Neural progenitor cell (in vitro differentiated cells): ENCODE data around the gene C1QC. TPM values are rescaled to one million over a fixed set of nuclear protein-coding genes. Genes with fewer than 3 reads are reported as not detected.

ENCODE experiments used
- DNase-seq: peaks from one replicate; pipeline ENCODE4 v3.0.0-alpha.2; 2016; ENCODE audit warnings: low spot score
- H2AFZ ChIP-seq: fragments of 200-600 bp; sonication (generic); replicated peaks from 2 replicates; pipeline ENCODE4 v1.6.1; 2016; ENCODE audit warnings: antibody characterized with exemption
- H3F3A ChIP-seq: fragments of 200-600 bp; sonication (generic); 2 replicates; pipeline ENCODE4 v1.6.1; 2016; ENCODE audit warnings: antibody characterized with exemption, low read depth
- H3K27ac ChIP-seq: fragments of 200-600 bp; sonication (generic); 2 replicates; pipeline ENCODE4 v1.5.1; 2016; ENCODE audit warnings: mild to moderate bottlenecking
- H3K27me3 ChIP-seq: fragments of 200-600 bp; sonication (generic); 2 replicates; pipeline ENCODE4 v1.6.1; 2016; ENCODE audit warnings: mild to moderate bottlenecking, moderate library complexity
- H3K36me3 ChIP-seq: fragments of 200-600 bp; sonication (generic); 2 replicates; pipeline ENCODE4 v1.5.1; 2016
- H3K4me1 ChIP-seq: fragments of 200-600 bp; sonication (generic); 2 replicates; pipeline ENCODE4 v1.6.1; 2016; ENCODE audit warnings: mixed run types
- H3K4me2 ChIP-seq: fragments of 200-600 bp; sonication (generic); 2 replicates; pipeline ENCODE4 v1.6.1; 2016
- H3K4me3 ChIP-seq: fragments of 200-600 bp; sonication (generic); 2 replicates; pipeline ENCODE4 v1.5.1; 2016
- H3K79me2 ChIP-seq: fragments of 200-600 bp; sonication (generic); 2 replicates; pipeline ENCODE4 v1.6.1; 2016; ENCODE audit warnings: low read depth
- H3K9ac ChIP-seq: fragments of 200-600 bp; sonication (generic); 2 replicates; pipeline ENCODE4 v1.6.1; 2016
- H3K9me3 ChIP-seq: fragments of 200-600 bp; sonication (generic); 2 replicates; pipeline ENCODE4 v1.5.1; 2016; ENCODE audit warnings: low read depth
- H4K20me1 ChIP-seq: fragments of 200-600 bp; sonication (generic); 2 replicates; pipeline ENCODE4 v1.6.1; 2016; ENCODE audit warnings: low read depth
- H3K27ac Mint-ChIP-seq: 3 replicates; pipeline ENCODE4 v1.8.0; 2021; ENCODE audit warnings: mixed read lengths
- H3K27me3 Mint-ChIP-seq: 2 replicates; pipeline ENCODE4 v1.8.0; 2022; ENCODE audit warnings: low read depth, mild to moderate bottlenecking, inconsistent platforms, moderate library complexity, mixed read lengths; ENCODE audit not compliant: insufficient read depth
- H3K36me3 Mint-ChIP-seq: 3 replicates; pipeline ENCODE4 v1.8.0; 2021; ENCODE audit warnings: mixed read lengths
- H3K4me1 Mint-ChIP-seq: 3 replicates; pipeline ENCODE4 v1.8.0; 2021; ENCODE audit warnings: mixed read lengths
- H3K4me3 Mint-ChIP-seq: 3 replicates; pipeline ENCODE4 v1.8.0; 2021; ENCODE audit warnings: mild to moderate bottlenecking, moderate library complexity, mixed read lengths
- H3K9me3 Mint-ChIP-seq: 3 replicates; pipeline ENCODE4 v1.8.0; 2020; ENCODE audit warnings: mixed read lengths
- CTCF ChIP-seq: fragments of 200-600 bp; sonication (generic); IDR thresholded peaks from 2 replicates; pipeline ENCODE4 v1.5.1; 2017; ENCODE audit warnings: antibody characterized with exemption, mild to moderate bottlenecking
- EZH2 ChIP-seq: fragments of 200-600 bp; sonication (generic); IDR thresholded peaks from 2 replicates; pipeline ENCODE4 v1.6.1; 2017; ENCODE audit warnings: antibody characterized with exemption, mild to moderate bottlenecking, moderate library complexity
- EZH2phosphoT487 ChIP-seq: fragments of 200-600 bp; sonication (generic); IDR thresholded peaks from 2 replicates; pipeline ENCODE4 v1.6.1; 2017; ENCODE audit warnings: antibody characterized with exemption
- total RNA-seq: library from RNA; depleted of rRNA; stranded (reverse); fragments of >200 nt; gene quantifications from 2 replicates; pipeline ENCODE4 v1.2.3, GENCODE V29; 2015; ENCODE audit warnings: low replicate concordance

The C1QC gene
- total RNA-seq, 1 donor from 2014 or later = not detected

- no peak overlapping the region for H3K27ac Mint-ChIP-seq
- no peak overlapping the region for H3K4me2 ChIP-seq
- DNase-seq = no peak
- H3K36me3 Mint-ChIP-seq = no peaks in the 10 kb centered on the region
- H3K27me3 ChIP-seq = peaks cover 15% of the 10 kb centered on the region
- peaks cover 16% of the 10 kb centered on the region for H3K4me1 Mint-ChIP-seq
- H3K79me2 ChIP-seq = no peaks in the 10 kb centered on the region
- no peaks in the 10 kb centered on the region for H4K20me1 ChIP-seq
- no peaks in the 10 kb centered on the region for H3K9me3 ChIP-seq
- H3K4me3 ChIP-seq = no peak overlapping the region
- no peaks in the 10 kb centered on the region for H3K36me3 ChIP-seq
- no peak overlapping the region for H2AFZ ChIP-seq
- H3K4me1 ChIP-seq = no peaks in the 10 kb centered on the region
- H3K27ac ChIP-seq = no peak overlapping the region
- H3K4me3 Mint-ChIP-seq = no peak overlapping the region
- no peak overlapping the region for H3K9ac ChIP-seq
- no peaks in the 10 kb centered on the region for H3K9me3 Mint-ChIP-seq
- no peaks in the 10 kb centered on the region for H3F3A ChIP-seq
- H3K27me3 Mint-ChIP-seq = peaks cover 30% of the 10 kb centered on the region
- no peak for TF ChIP-seq EZH2phosphoT487
- no peak for TF ChIP-seq EZH2
- TF ChIP-seq CTCF = peak; percentile 33
Observed at GRCh38 chr1:22658385-22659163, 15.1 kb downstream of the C1QC start.

GRCh38 chr1:22660716-22661241, 17.3 kb downstream of the C1QC start:
- no peak overlapping the region for H3K9ac ChIP-seq

GRCh38 chr1:22661880-22662279, 18.4 kb downstream of the C1QC start:
- TF ChIP-seq CTCF = no peak
- TF ChIP-seq EZH2 = no peak
- no peak for TF ChIP-seq EZH2phosphoT487
- peaks cover 3% of the 10 kb centered on the region for H3K4me1 ChIP-seq
- H2AFZ ChIP-seq = peak overlapping the region; percentile 32
- H3K36me3 ChIP-seq = no peaks in the 10 kb centered on the region
- Mint-ChIP-seq H3K9me3 (no peaks in the 10 kb centered on the region), H3K4me1 (peaks cover 19% of the 10 kb centered on the region), H3K27me3 (peaks cover 34% of the 10 kb centered on the region), H3K27ac (peak overlapping the region; percentile 55), H3K36me3 (no peaks in the 10 kb centered on the region), H3K4me3 (peak overlapping the region; percentile 18)
- H3K4me2 ChIP-seq = no peak overlapping the region
- no peaks in the 10 kb centered on the region for H3F3A ChIP-seq
- peaks cover 7% of the 10 kb centered on the region for H3K27me3 ChIP-seq
- no peaks in the 10 kb centered on the region for H3K79me2 ChIP-seq
- DNase-seq = no peak
- H3K4me3 ChIP-seq = no peak overlapping the region
- H4K20me1 ChIP-seq = no peaks in the 10 kb centered on the region
- H3K9ac ChIP-seq = no peak overlapping the region
- no peaks in the 10 kb centered on the region for H3K9me3 ChIP-seq
- no peak overlapping the region for H3K27ac ChIP-seq

More at GRCh38 chr1:22660716-22661241, 17.3 kb downstream of the C1QC start:
- no peak for DNase-seq
- Histone ChIP-seq H3K79me2 (no peaks in the 10 kb centered on the region), H3K4me3 (no peak overlapping the region), H3K4me1 (no peaks in the 10 kb centered on the region), H4K20me1 (no peaks in the 10 kb centered on the region), H3K27me3 (peaks cover 15% of the 10 kb centered on the region), H3K27ac (no peak overlapping the region), H3F3A (no peaks in the 10 kb centered on the region), H3K36me3 (no peaks in the 10 kb centered on the region), H3K4me2 (no peak overlapping the region), H3K9me3 (no peaks in the 10 kb centered on the region), H2AFZ (no peak overlapping the region)
- peaks cover 38% of the 10 kb centered on the region for H3K27me3 Mint-ChIP-seq
- H3K4me3 Mint-ChIP-seq = no peak overlapping the region
- TF ChIP-seq CTCF = no peak
- no peak for TF ChIP-seq EZH2
- TF ChIP-seq EZH2phosphoT487 = no peak
- peaks cover 10% of the 10 kb centered on the region for H3K4me1 Mint-ChIP-seq
- H3K27ac Mint-ChIP-seq = no peak overlapping the region
- no peaks in the 10 kb centered on the region for H3K9me3 Mint-ChIP-seq
- no peaks in the 10 kb centered on the region for H3K36me3 Mint-ChIP-seq
